Activated T-helper 2 cell treated with anti-CD3 and anti-CD28 coated beads, Interferon-gamma antibody, Interleukin-2, Interleukin-4, amounts not matched to agents 10 μg/mL and 5 μg/mL and 100 μg/mL, durations not matched to agents 14 hours and 24 hours and 36 hours (primary cell): ENCODE measurements around the gene UNC5C. TPM values are rescaled to one million over a fixed set of nuclear protein-coding genes. Genes with fewer than 3 reads are reported as not detected.

ENCODE experiments used
- DNase-seq: peaks from one replicate; pipeline ENCODE4 v3.0.0; 2021; ENCODE audit warnings: low spot score
- H3K27ac Mint-ChIP-seq: one replicate; pipeline ENCODE4 v1.8.0; 2021; ENCODE audit warnings: mixed read lengths
- H3K27me3 Mint-ChIP-seq: one replicate; pipeline ENCODE4 v1.8.0; 2021; ENCODE audit warnings: low read depth, mixed read lengths
- H3K36me3 Mint-ChIP-seq: one replicate; pipeline ENCODE4 v1.8.0; 2021; ENCODE audit warnings: low read depth, mixed read lengths
- H3K4me1 Mint-ChIP-seq: one replicate; pipeline ENCODE4 v1.8.0; 2021; ENCODE audit warnings: low read depth, mixed read lengths
- H3K4me3 Mint-ChIP-seq: one replicate; pipeline ENCODE4 v1.8.0; 2021; ENCODE audit warnings: low read depth, mild to moderate bottlenecking, moderate library complexity, mixed read lengths
- H3K9me3 Mint-ChIP-seq: one replicate; pipeline ENCODE4 v1.8.0; 2021; ENCODE audit warnings: mixed read lengths
- intact Hi-C: fragments of 100-400 bp; cut with micrococcal nuclease; formaldehyde crosslinking; loops from one replicate; pipeline ENCODE4 v1.15.1; 2023
- total RNA-seq: library from RNA; stranded (reverse); gene quantifications from 2 replicates; pipeline ENCODE4 v1.2.3, GENCODE V29; 2022

Gene UNC5C
- total RNA-seq = 0.11 and 0.14 TPM in 2 replicates

DNA sequence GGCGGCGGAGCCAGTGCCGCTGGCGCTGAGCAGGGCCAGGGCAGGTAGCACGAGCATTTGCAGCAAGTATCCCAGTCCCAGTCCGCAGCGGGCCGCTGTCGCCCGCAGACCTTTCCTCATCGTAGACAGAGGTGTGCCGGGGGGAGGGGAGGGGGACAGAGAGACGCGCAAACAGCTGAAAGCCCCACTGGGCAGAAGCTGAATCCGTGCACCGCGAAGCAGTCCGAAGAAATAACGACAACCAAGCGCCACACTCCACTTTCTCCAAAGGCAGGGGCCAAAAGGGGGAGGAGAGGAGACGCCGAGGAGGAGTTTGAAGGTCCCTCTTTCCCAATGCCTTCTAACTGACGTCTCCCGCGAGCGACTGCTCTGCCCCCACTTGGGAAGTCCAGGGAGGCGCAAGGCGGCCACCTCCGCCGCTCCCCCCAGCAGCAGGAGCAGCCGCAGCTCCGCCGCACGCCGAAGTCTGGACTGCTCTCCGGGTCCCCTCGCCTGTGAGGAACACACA, at the start of gene UNC5C:
Gene UNC5C, minus strand, starts transcription at position 236 of the 508 bp plus-strand sequence.
- H3K4me3 Mint-ChIP-seq = peak within 1 kb of the TSS; percentile 89
- H3K27ac Mint-ChIP-seq = no peak within 1 kb of the TSS
- no peaks in the 10 kb centered on the region for H3K36me3 Mint-ChIP-seq
- no peaks in the 10 kb centered on the region for H3K9me3 Mint-ChIP-seq
- DNase-seq = peak; percentile 9
- H3K4me1 Mint-ChIP-seq = peaks cover 26% of the 10 kb centered on the region
- intact Hi-C loops = loop anchor here (2.0 kb wide), 2 partner anchors 52 to 392 kb away; no protein-coding TSS in a partner anchor
- H3K27me3 Mint-ChIP-seq = peaks cover 59% of the 10 kb centered on the region

GRCh38 chr4:95596676-95597075, 47.9 kb upstream of the UNC5C start:
- H3K36me3 Mint-ChIP-seq = no peaks in the 10 kb centered on the region
- no peak overlapping the region for H3K4me3 Mint-ChIP-seq
- H3K9me3 Mint-ChIP-seq = no peaks in the 10 kb centered on the region
- H3K27me3 Mint-ChIP-seq = peaks cover 21% of the 10 kb centered on the region
- DNase-seq = no peak
- H3K4me1 Mint-ChIP-seq = peaks cover 17% of the 10 kb centered on the region
- H3K27ac Mint-ChIP-seq = no peak overlapping the region
- intact Hi-C loops = no loop called here

DNA sequence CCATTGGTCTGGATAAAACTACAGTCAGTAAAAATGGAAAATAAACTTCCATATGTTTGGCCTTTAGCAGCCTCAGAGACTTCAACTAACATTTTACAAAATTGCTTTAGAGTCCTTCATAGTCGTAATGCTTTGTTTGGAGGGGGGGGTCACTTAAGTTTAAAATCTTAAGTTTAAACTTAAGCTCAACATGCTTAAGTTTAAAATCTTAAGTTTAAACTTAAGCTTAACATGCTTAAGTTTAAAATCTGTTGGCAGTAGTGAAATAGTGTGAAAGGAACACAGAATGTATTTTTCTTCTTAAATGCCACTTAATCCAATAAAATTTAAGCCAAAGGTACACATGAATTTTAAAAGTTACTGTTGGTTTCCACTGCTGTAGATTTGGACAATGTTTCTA, 45.9 kb upstream of the UNC5C start:
- peaks cover 3% of the 10 kb centered on the region for H3K4me1 Mint-ChIP-seq
- no peak overlapping the region for H3K27ac Mint-ChIP-seq
- no peak for DNase-seq
- intact Hi-C loops = no loop called here
- H3K4me3 Mint-ChIP-seq = no peak overlapping the region
- H3K36me3 Mint-ChIP-seq = no peaks in the 10 kb centered on the region
- no peaks in the 10 kb centered on the region for H3K9me3 Mint-ChIP-seq
- peaks cover 20% of the 10 kb centered on the region for H3K27me3 Mint-ChIP-seq

- Mint-ChIP-seq H3K27ac (no peak overlapping the region), H3K4me1 (peaks cover 2% of the 10 kb centered on the region), H3K27me3 (peaks cover 20% of the 10 kb centered on the region), H3K36me3 (no peaks in the 10 kb centered on the region), H3K4me3 (no peak overlapping the region), H3K9me3 (no peaks in the 10 kb centered on the region)
- intact Hi-C loops = no loop called here
- DNase-seq = no peak
Measured at GRCh38 chr4:95594013-95594412, 45.2 kb upstream of the UNC5C start.

- H3K27me3 Mint-ChIP-seq = peaks cover 11% of the 10 kb centered on the region
- H3K4me1 Mint-ChIP-seq = no peaks in the 10 kb centered on the region
- no peak overlapping the region for H3K27ac Mint-ChIP-seq
- DNase-seq = no peak
- intact Hi-C loops = no loop called here
- no peaks in the 10 kb centered on the region for H3K9me3 Mint-ChIP-seq
- no peak overlapping the region for H3K4me3 Mint-ChIP-seq
- no peaks in the 10 kb centered on the region for H3K36me3 Mint-ChIP-seq
Measured at GRCh38 chr4:95591278-95591677, 42.5 kb upstream of the UNC5C start.

GRCh38 chr4:95590615-95591014, 41.8 kb upstream of the UNC5C start:
- Mint-ChIP-seq H3K36me3 (no peaks in the 10 kb centered on the region), H3K4me1 (no peaks in the 10 kb centered on the region), H3K27me3 (peaks cover 10% of the 10 kb centered on the region), H3K27ac (no peak overlapping the region), H3K4me3 (no peak overlapping the region), H3K9me3 (no peaks in the 10 kb centered on the region)
- no peak for DNase-seq
- intact Hi-C loops = no loop called here

DNA sequence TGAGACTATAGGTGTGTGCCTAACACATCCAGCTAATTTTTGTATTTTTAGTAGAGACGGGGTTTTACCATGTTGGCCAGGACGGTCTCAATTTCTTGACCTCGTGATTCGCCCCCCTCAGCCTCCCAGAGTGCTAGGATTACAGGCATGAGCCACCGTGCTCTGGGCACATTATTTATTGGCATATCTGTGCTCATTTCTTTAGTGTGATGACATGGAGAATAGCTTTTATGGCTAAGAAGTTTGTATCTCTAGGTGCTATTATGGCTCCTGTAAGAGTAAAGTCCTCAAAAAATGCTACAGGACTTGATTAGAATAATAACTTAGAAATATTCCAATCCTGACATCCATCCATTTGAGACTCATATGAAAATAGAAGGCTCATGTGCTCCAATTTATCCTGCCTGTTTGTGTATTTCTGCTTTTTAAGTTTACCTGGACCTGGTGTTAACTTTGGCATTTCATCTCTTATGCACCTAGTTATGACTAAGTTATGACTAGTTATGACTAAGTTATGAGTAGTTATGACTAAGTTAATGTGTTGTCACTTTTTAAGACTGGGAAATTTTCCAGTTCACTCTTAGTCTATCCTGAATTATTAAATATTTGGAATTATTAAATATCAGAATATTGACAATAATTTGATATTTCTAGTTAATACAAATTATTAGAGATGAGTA, 36.4 kb upstream of the UNC5C start:
- no peak overlapping the region for H3K27ac Mint-ChIP-seq
- DNase-seq = no peak
- peaks cover 5% of the 10 kb centered on the region for H3K27me3 Mint-ChIP-seq
- no peaks in the 10 kb centered on the region for H3K9me3 Mint-ChIP-seq
- no peak overlapping the region for H3K4me3 Mint-ChIP-seq
- H3K4me1 Mint-ChIP-seq = no peaks in the 10 kb centered on the region
- intact Hi-C loops = no loop called here
- H3K36me3 Mint-ChIP-seq = no peaks in the 10 kb centered on the region

DNA sequence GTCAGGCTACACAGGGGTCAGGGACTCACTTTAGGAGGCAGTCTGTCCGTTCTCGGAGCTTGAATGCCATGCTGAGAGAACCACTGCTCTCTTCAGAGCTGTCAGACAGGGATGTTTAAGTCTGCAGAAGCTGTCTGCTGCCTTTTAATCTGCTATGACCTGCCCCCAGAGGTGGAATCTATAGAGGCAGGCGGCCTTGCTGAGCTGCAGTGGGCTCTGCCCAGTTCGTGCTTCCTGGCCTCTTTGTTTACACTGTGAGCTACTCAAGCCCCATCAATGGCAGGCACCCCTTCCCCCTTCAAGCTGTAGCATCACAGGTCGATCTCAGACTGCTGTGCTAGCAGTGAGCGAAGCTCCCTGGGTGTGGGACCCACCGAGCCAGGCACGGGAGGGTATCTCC, 31.5 kb upstream of the UNC5C start:
- peaks cover 22% of the 10 kb centered on the region for H3K9me3 Mint-ChIP-seq
- H3K4me3 Mint-ChIP-seq = no peak overlapping the region
- DNase-seq = no peak
- no peaks in the 10 kb centered on the region for H3K4me1 Mint-ChIP-seq
- H3K27me3 Mint-ChIP-seq = no peaks in the 10 kb centered on the region
- H3K27ac Mint-ChIP-seq = no peak overlapping the region
- intact Hi-C loops = no loop called here
- H3K36me3 Mint-ChIP-seq = no peaks in the 10 kb centered on the region

GRCh38 chr4:95572304-95572991, 23.7 kb upstream of the UNC5C start:
- Mint-ChIP-seq H3K27ac (no peak overlapping the region), H3K36me3 (no peaks in the 10 kb centered on the region), H3K4me3 (no peak overlapping the region), H3K27me3 (peaks cover 5% of the 10 kb centered on the region), H3K9me3 (peaks cover 5% of the 10 kb centered on the region), H3K4me1 (no peaks in the 10 kb centered on the region)
- intact Hi-C loops = no loop called here
- no peak for DNase-seq

- H3K27me3 Mint-ChIP-seq = peaks cover 5% of the 10 kb centered on the region
- H3K9me3 Mint-ChIP-seq = peaks cover 5% of the 10 kb centered on the region
- no peak for DNase-seq
- no peak overlapping the region for H3K27ac Mint-ChIP-seq
- H3K4me1 Mint-ChIP-seq = no peaks in the 10 kb centered on the region
- H3K4me3 Mint-ChIP-seq = no peak overlapping the region
- intact Hi-C loops = no loop called here
- no peaks in the 10 kb centered on the region for H3K36me3 Mint-ChIP-seq
Measured at GRCh38 chr4:95571577-95571976, 22.8 kb upstream of the UNC5C start.

- Mint-ChIP-seq H3K27ac (no peak overlapping the region), H3K4me1 (no peaks in the 10 kb centered on the region), H3K27me3 (peaks cover 9% of the 10 kb centered on the region), H3K4me3 (no peak overlapping the region), H3K36me3 (no peaks in the 10 kb centered on the region), H3K9me3 (no peaks in the 10 kb centered on the region)
- no peak for DNase-seq
- intact Hi-C loops = no loop called here
Measured at GRCh38 chr4:95563638-95564337, 15.0 kb upstream of the UNC5C start.

DNA sequence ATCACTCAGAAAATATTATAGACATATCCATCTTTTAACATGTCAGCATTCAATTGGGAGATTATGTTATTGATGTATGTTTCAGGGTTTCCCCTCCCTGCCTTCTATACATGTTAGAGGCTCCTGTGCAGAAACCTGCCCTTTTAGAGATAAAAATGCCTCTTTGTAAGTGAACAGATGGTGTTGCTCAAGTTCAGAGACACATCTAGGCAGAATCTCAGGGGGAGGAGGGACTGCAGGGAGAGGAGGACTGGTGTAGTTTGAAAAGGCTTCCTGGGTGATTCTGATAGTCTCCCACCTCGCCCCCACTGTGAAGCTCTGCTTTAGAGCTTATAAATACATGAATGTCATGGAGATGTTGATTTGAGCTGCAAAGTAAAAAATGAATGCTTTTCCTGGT, 12.0 kb upstream of the UNC5C start:
- H3K27ac Mint-ChIP-seq = no peak overlapping the region
- H3K4me1 Mint-ChIP-seq = no peaks in the 10 kb centered on the region
- DNase-seq = no peak
- intact Hi-C loops = no loop called here
- no peak overlapping the region for H3K4me3 Mint-ChIP-seq
- peaks cover 9% of the 10 kb centered on the region for H3K27me3 Mint-ChIP-seq
- H3K36me3 Mint-ChIP-seq = no peaks in the 10 kb centered on the region
- no peaks in the 10 kb centered on the region for H3K9me3 Mint-ChIP-seq
